Activated naive CD4-positive, alpha-beta T cell treated with anti-CD3 and anti-CD28 coated beads for 36 hours (primary cell): Measurements from ENCODE around the gene ARHGAP25. TPM values are rescaled to one million over a fixed set of nuclear protein-coding genes. Genes with fewer than 3 reads are reported as not detected.

ENCODE experiments used
- CTCF ChIA-PET: fragments of 350-600 bp; sonication (Branson Sonifier 250); formaldehyde crosslinking; loops from one replicate; lab custom pipeline; 2021; ENCODE audit warnings: antibody characterized with exemption; lab: Charles Lee
- DNase-seq: peaks from one replicate; pipeline ENCODE4 v3.0.0-alpha.2; 2020
- H3K27ac Mint-ChIP-seq: one replicate; pipeline ENCODE4 v1.8.0; 2021; ENCODE audit warnings: mild to moderate bottlenecking, mixed read lengths
- H3K27me3 Mint-ChIP-seq: one replicate; pipeline ENCODE4 v1.8.0; 2021; ENCODE audit warnings: low read depth, mixed read lengths
- H3K36me3 Mint-ChIP-seq: one replicate; pipeline ENCODE4 v1.8.0; 2021; ENCODE audit warnings: low read depth, mixed read lengths
- H3K4me1 Mint-ChIP-seq: one replicate; pipeline ENCODE4 v1.8.0; 2021; ENCODE audit warnings: low read depth, mixed read lengths
- H3K4me3 Mint-ChIP-seq: one replicate; pipeline ENCODE4 v1.8.0; 2021; ENCODE audit warnings: mild to moderate bottlenecking, moderate library complexity, mixed read lengths
- H3K9me3 Mint-ChIP-seq: one replicate; pipeline ENCODE4 v1.8.0; 2021; ENCODE audit warnings: mixed read lengths
- intact Hi-C: fragments of 100-400 bp; cut with micrococcal nuclease; formaldehyde crosslinking; loops from one replicate; pipeline ENCODE4 v1.15.1; 2023
- total RNA-seq, 2 experiments: library from RNA; stranded (reverse); gene quantifications; one replicate each; pipeline ENCODE4 v1.2.3, GENCODE V29; 2021

Gene ARHGAP25
- total RNA-seq, 2 experiments from 2014 or later = 43.0 to 46.7 TPM

- CTCF ChIA-PET = interaction anchor here (0.7 to 1.2 kb wide), 2 partner anchors 16 to 27 kb away, joined by 3 to 7 read pairs; no protein-coding TSS in a partner anchor
- Mint-ChIP-seq H3K4me1 (peaks cover 40% of the 10 kb centered on the region), H3K27me3 (no peaks in the 10 kb centered on the region), H3K27ac (no peak overlapping the region), H3K36me3 (peaks cover 17% of the 10 kb centered on the region), H3K4me3 (no peak overlapping the region), H3K9me3 (no peaks in the 10 kb centered on the region)
- no peak for DNase-seq
- intact Hi-C loops = loop anchor here (10.0 kb wide), 1 partner anchor 1359 kb away; no protein-coding TSS in a partner anchor
Observed at GRCh38 chr2:68736086-68736485, 1.5 kb downstream of the ARHGAP25 start.

GRCh38 chr2:68737711-68738110 lies 3.1 kb downstream of the ARHGAP25 start:
- CTCF ChIA-PET = interaction anchor here (1.0 to 8.7 kb wide), 15 partner anchors 8 to 272 kb away, joined by 3 to 76 read pairs (median 6); no protein-coding TSS in a partner anchor
- Mint-ChIP-seq H3K27ac (no peak overlapping the region), H3K4me3 (no peak overlapping the region), H3K4me1 (peaks cover 44% of the 10 kb centered on the region), H3K36me3 (peaks cover 22% of the 10 kb centered on the region), H3K9me3 (no peaks in the 10 kb centered on the region), H3K27me3 (no peaks in the 10 kb centered on the region)
- DNase-seq = peak; percentile 78
- intact Hi-C loops = loop anchor here (1.0 to 10.0 kb wide), 2 partner anchors 8 to 1357 kb away; no protein-coding TSS in a partner anchor

- H3K9me3 Mint-ChIP-seq = no peaks in the 10 kb centered on the region
- H3K27ac Mint-ChIP-seq = no peak overlapping the region
- H3K4me3 Mint-ChIP-seq = no peak overlapping the region
- no peaks in the 10 kb centered on the region for H3K27me3 Mint-ChIP-seq
- CTCF ChIA-PET = interaction anchor here (1.0 to 8.7 kb wide), 11 partner anchors 12 to 276 kb away, joined by 3 to 76 read pairs (median 6); no protein-coding TSS in a partner anchor
- peaks cover 23% of the 10 kb centered on the region for H3K36me3 Mint-ChIP-seq
- no peak for DNase-seq
- intact Hi-C loops = loop anchor here (10.0 kb wide), 1 partner anchor 1356 kb away; no protein-coding TSS in a partner anchor
- peaks cover 58% of the 10 kb centered on the region for H3K4me1 Mint-ChIP-seq
Observed at GRCh38 chr2:68738906-68739594, 4.4 kb downstream of the ARHGAP25 start.

DNA sequence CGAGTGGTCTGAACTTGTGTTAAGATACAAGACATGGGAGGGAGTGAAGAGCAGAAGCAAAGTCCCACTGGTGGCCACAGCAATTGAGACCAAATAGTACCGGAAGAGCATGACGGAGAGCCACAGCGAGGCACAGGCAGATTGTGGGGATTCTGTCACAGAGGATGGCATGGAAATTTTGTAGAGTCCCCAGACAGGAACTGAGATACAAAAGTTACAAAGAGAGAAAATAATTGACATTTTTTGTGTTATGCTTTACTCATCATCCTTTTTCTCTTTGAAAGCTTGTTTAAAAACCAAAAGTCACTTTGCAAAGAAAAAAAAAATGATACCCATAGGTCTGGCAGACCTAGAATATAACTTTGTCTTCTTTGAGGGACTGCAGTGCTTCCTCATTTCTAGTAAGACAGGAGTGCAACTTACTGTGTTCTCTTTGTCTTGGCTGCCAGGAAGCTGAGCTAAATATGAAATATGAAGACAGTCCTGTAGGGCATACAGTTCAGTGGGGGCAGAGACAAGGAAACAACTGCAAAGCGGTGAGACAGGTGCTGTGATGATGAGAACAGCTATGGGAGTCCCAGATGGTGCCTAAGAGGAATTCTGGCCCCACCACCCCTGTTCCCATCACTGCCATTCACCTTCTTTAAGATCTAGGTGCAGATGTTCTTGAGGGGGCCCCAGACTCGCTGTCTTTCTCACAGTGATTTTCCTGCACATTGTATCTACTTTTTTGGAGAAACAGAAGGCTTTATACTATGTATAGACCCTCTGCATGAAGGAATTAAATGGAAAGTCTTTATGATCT lies 5.2 kb downstream of the ARHGAP25 start:
- Mint-ChIP-seq H3K4me1 (peaks cover 65% of the 10 kb centered on the region), H3K4me3 (no peak overlapping the region), H3K9me3 (no peaks in the 10 kb centered on the region), H3K27ac (no peak overlapping the region), H3K27me3 (no peaks in the 10 kb centered on the region), H3K36me3 (peaks cover 29% of the 10 kb centered on the region)
- intact Hi-C loops = loop anchor here (2.0 to 10.0 kb wide), 5 partner anchors 169 to 1355 kb away; partner anchors contain the start of genes PNO1 and PPP3R1
- CTCF ChIA-PET = interaction anchor here (1.0 to 8.7 kb wide), 14 partner anchors 11 to 276 kb away, joined by 3 to 76 read pairs (median 5); no protein-coding TSS in a partner anchor
- DNase-seq = peak; percentile 44

- Mint-ChIP-seq H3K9me3 (no peaks in the 10 kb centered on the region), H3K27me3 (no peaks in the 10 kb centered on the region), H3K36me3 (peaks cover 33% of the 10 kb centered on the region), H3K4me1 (peaks cover 72% of the 10 kb centered on the region), H3K27ac (no peak overlapping the region), H3K4me3 (no peak overlapping the region)
- no peak for DNase-seq
- intact Hi-C loops = loop anchor here (2.0 to 10.0 kb wide), 4 partner anchors 168 to 954 kb away; partner anchors contain the start of genes PNO1 and PPP3R1
- CTCF ChIA-PET = interaction anchor here (1.0 to 8.7 kb wide), 12 partner anchors 10 to 98 kb away, joined by 3 to 76 read pairs (median 5); no protein-coding TSS in a partner anchor
Observed at GRCh38 chr2:68740400-68740914, 5.8 kb downstream of the ARHGAP25 start.

- Mint-ChIP-seq H3K27me3 (no peaks in the 10 kb centered on the region), H3K27ac (peak overlapping the region; percentile 91), H3K36me3 (peaks cover 37% of the 10 kb centered on the region)
Observed at GRCh38 chr2:68741238-68741637, 6.6 kb downstream of the ARHGAP25 start.

GRCh38 chr2:68741805-68742306 lies 7.2 kb downstream of the ARHGAP25 start:
- DNase-seq = peak; percentile 44
- Mint-ChIP-seq H3K4me3 (peak overlapping the region; percentile 53), H3K27ac (peak overlapping the region; percentile 91)

More at GRCh38 chr2:68741238-68741637, 6.6 kb downstream of the ARHGAP25 start:
- no peak overlapping the region for H3K4me3 Mint-ChIP-seq
- intact Hi-C loops = loop anchor here (1.0 to 10.0 kb wide), 10 partner anchors 14 to 954 kb away; partner anchors contain the start of genes APLF, FBXO48, PNO1 and PPP3R1
- no peaks in the 10 kb centered on the region for H3K9me3 Mint-ChIP-seq
- DNase-seq = peak; percentile 56
- H3K4me1 Mint-ChIP-seq = peaks cover 80% of the 10 kb centered on the region
- CTCF ChIA-PET = interaction anchor here (0.6 to 8.7 kb wide), 13 partner anchors 10 to 275 kb away, joined by 3 to 76 read pairs (median 5); partner anchors contain the start of genes APLF and FBXO48

GRCh38 chr2:68742626-68743415 lies 8.2 kb downstream of the ARHGAP25 start:
- H3K4me3 Mint-ChIP-seq = no peak overlapping the region
- peaks cover 40% of the 10 kb centered on the region for H3K36me3 Mint-ChIP-seq
- H3K9me3 Mint-ChIP-seq = no peaks in the 10 kb centered on the region
- DNase-seq = peak; percentile 45
- H3K27me3 Mint-ChIP-seq = no peaks in the 10 kb centered on the region
- H3K27ac Mint-ChIP-seq = peak overlapping the region; percentile 91
- intact Hi-C loops = loop anchor here (5.0 to 10.0 kb wide), 2 partner anchors 586 to 952 kb away; partner anchors contain the start of gene PNO1
- peaks cover 93% of the 10 kb centered on the region for H3K4me1 Mint-ChIP-seq
- CTCF ChIA-PET = interaction anchor here (0.7 to 8.7 kb wide), 11 partner anchors 8 to 182 kb away, joined by 3 to 76 read pairs (median 6); no protein-coding TSS in a partner anchor

More at GRCh38 chr2:68741805-68742306, 7.2 kb downstream of the ARHGAP25 start:
- intact Hi-C loops = loop anchor here (1.0 to 10.0 kb wide), 10 partner anchors 15 to 953 kb away; partner anchors contain the start of genes APLF, FBXO48, PNO1 and PPP3R1
- Mint-ChIP-seq H3K27me3 (no peaks in the 10 kb centered on the region), H3K9me3 (no peaks in the 10 kb centered on the region), H3K36me3 (peaks cover 37% of the 10 kb centered on the region), H3K4me1 (peaks cover 84% of the 10 kb centered on the region)
- CTCF ChIA-PET = interaction anchor here (1.1 to 8.7 kb wide), 11 partner anchors 8 to 275 kb away, joined by 3 to 76 read pairs (median 6); partner anchors contain the start of genes APLF and FBXO48

GRCh38 chr2:68743531-68743930 lies 8.9 kb downstream of the ARHGAP25 start:
- H3K27ac Mint-ChIP-seq = peak overlapping the region; percentile 91
- H3K4me1 Mint-ChIP-seq = peaks cover 93% of the 10 kb centered on the region
- CTCF ChIA-PET = interaction anchor here (0.8 to 8.7 kb wide), 8 partner anchors 7 to 181 kb away, joined by 5 to 76 read pairs (median 8); no protein-coding TSS in a partner anchor
- no peaks in the 10 kb centered on the region for H3K27me3 Mint-ChIP-seq
- H3K4me3 Mint-ChIP-seq = no peak overlapping the region
- H3K36me3 Mint-ChIP-seq = peaks cover 38% of the 10 kb centered on the region
- intact Hi-C loops = loop anchor here (5.0 to 10.0 kb wide), 2 partner anchors 586 to 951 kb away; partner anchors contain the start of gene PNO1
- no peak for DNase-seq
- H3K9me3 Mint-ChIP-seq = no peaks in the 10 kb centered on the region

- DNase-seq = no peak
- CTCF ChIA-PET = interaction anchor here (0.7 to 8.7 kb wide), 17 partner anchors 6 to 180 kb away, joined by 3 to 76 read pairs (median 5); partner anchors contain the start of gene ARHGAP25
- H3K4me3 Mint-ChIP-seq = peak overlapping the region; percentile 39
- intact Hi-C loops = loop anchor here (5.0 to 10.0 kb wide), 2 partner anchors 587 to 950 kb away; partner anchors contain the start of gene PNO1
- no peaks in the 10 kb centered on the region for H3K9me3 Mint-ChIP-seq
- H3K27ac Mint-ChIP-seq = peak overlapping the region; percentile 91
- H3K27me3 Mint-ChIP-seq = no peaks in the 10 kb centered on the region
- H3K36me3 Mint-ChIP-seq = peaks cover 39% of the 10 kb centered on the region
- H3K4me1 Mint-ChIP-seq = peaks cover 94% of the 10 kb centered on the region
Observed at GRCh38 chr2:68744366-68744912, 9.8 kb downstream of the ARHGAP25 start.
